ENCODE data around the gene LILRA5. TPM values are rescaled to one million over a fixed set of nuclear protein-coding genes. Genes with fewer than 3 reads are reported as not detected.

The LILRA5 gene
- total and polyA plus RNA-seq, 2 of the 13 experiments (the other 11 are each of a cell fraction or from before 2014, with no cell fraction given) = not detected

- TF ChIP-seq ZBTB40 (IDR thresholded peaks at IDR 0.05) (no peak), ZBTB40 (CRISPR knock-in tag; IDR thresholded peaks at IDR 0.05) (no peak), NRL (CRISPR knock-in tag; IDR thresholded peaks at IDR 0.05; ENCODE audit: borderline replicate concordance) (no peak)
Measured at GRCh38 chr19:54298357-54299125, 14.4 kb downstream of the LILRA5 start (continued).
